HepG2 (cell line): ENCODE measurements around the gene SMYD1. TPM values are rescaled to one million over a fixed set of nuclear protein-coding genes. Genes with fewer than 3 reads are reported as not detected.

Experiments
- CENPT ChIP-seq: sonication (generic); formaldehyde crosslinking; IDR thresholded peaks from 2 replicates; pipeline ENCODE4 v1.8.0; 2022; ENCODE audit warnings: low read depth, mild to moderate bottlenecking, moderate library complexity, missing genetic modification reagents
- CHCHD3 ChIP-seq: sonication (generic); formaldehyde crosslinking; IDR thresholded peaks from 2 replicates; pipeline ENCODE4 v1.8.0; 2022; ENCODE audit warnings: mild to moderate bottlenecking, missing genetic modification reagents, moderate library complexity
- HHEX ChIP-seq: IDR thresholded peaks from 2 replicates; pipeline ENCODE4 v1.6.1; 2016; ENCODE audit warnings: control low read depth
- IRF2 ChIP-seq: IDR thresholded peaks from 2 replicates; pipeline ENCODE4 v1.6.1; 2018; ENCODE audit warnings: missing genetic modification reagents, missing compliant biosample characterization
- KLF11 ChIP-seq: IDR thresholded peaks from 2 replicates; pipeline ENCODE4 v1.6.1; 2016; ENCODE audit warnings: missing compliant biosample characterization
- NFKB2 ChIP-seq: sonication (generic); formaldehyde crosslinking; IDR thresholded peaks from 2 replicates; pipeline ENCODE4 v1.4.0; 2020; ENCODE audit warnings: missing genetic modification reagents, borderline replicate concordance
- PHF5A ChIP-seq: IDR thresholded peaks from one replicate; pipeline ENCODE4 v1.6.1; 2018; ENCODE audit warnings: low read depth, missing genetic modification reagents; ENCODE audit not compliant: unreplicated experiment
- PRPF4 ChIP-seq: fragments of 200-400 bp; formaldehyde crosslinking; IDR thresholded peaks from 2 replicates; pipeline ENCODE4 v1.6.1; 2016; ENCODE audit warnings: low read length, low read depth; ENCODE audit not compliant: poor library complexity, severe bottlenecking
- SRSF1 ChIP-seq: fragments of 200-400 bp; formaldehyde crosslinking; optimal IDR thresholded peaks from 2 replicates; pipeline ENCODE3; 2017; ENCODE audit warnings: mild to moderate bottlenecking, low read depth, low read length, moderate library complexity
- ZIK1 ChIP-seq: sonication (generic); formaldehyde crosslinking; IDR thresholded peaks from 2 replicates; pipeline ENCODE4 v1.5.0; 2020; ENCODE audit warnings: mild to moderate bottlenecking, low read depth, missing genetic modification reagents, borderline replicate concordance
- ZNF296 ChIP-seq: sonication (generic); formaldehyde crosslinking; conservative IDR thresholded peaks from 2 replicates; pipeline ENCODE4 v1.5.0; 2020; ENCODE audit warnings: mild to moderate bottlenecking, missing genetic modification reagents
- polyA plus RNA-seq, 8 experiments: library from polyadenylated mRNA; depleted of rRNA in 3 of 8; stranded (reverse) in 7 of 8; unstranded in 1 of 8; fragments of >200 nt; fragmentation: Illumina TruSeq in 4 of 8; extraction: Trizol in 4 of 8; gene quantifications; 2 replicates each; pipeline versions ENCODE4 v1.2.1 to v1.2.3, GENCODE V29; 2011 to 2016; ENCODE audit warnings: low read depth in 4 of 8, missing spikeins in 1 of 8, mixed read lengths in 1 of 8; ENCODE audit not compliant: insufficient read depth in 1 of 8
- total RNA-seq, 5 experiments: library from RNA; depleted of rRNA; stranded (reverse); fragments of >200 nt; fragmentation: Illumina TruSeq; extraction: Trizol; gene quantifications; 2 replicates each; pipeline ENCODE4 v1.2.3, GENCODE V29; 2016; ENCODE audit warnings: low read depth in 1 of 5
- TF ChIP-seq, protein P1 (sequence below), 2 experiments: fragments of 450-650 bp in 1 of 2; sonication (generic) in 1 of 2; formaldehyde crosslinking in 1 of 2; IDR thresholded peaks; 2 replicates each; pipeline versions ENCODE4 v1.6.1 to v1.8.0; 2016 to 2022; ENCODE audit warnings: antibody characterized with exemption in 1 of 2, mild to moderate bottlenecking in 1 of 2, missing genetic modification reagents in 1 of 2
- TF ChIP-seq, protein P2 (sequence below): sonication (generic); formaldehyde crosslinking; IDR thresholded peaks from 2 replicates; pipeline ENCODE4 v1.8.1; 2023; ENCODE audit warnings: mild to moderate bottlenecking, missing genetic modification reagents, borderline replicate concordance
- TF ChIP-seq, protein P3 (sequence below): IDR thresholded peaks from 2 replicates; pipeline ENCODE4 v1.6.1; 2018; ENCODE audit warnings: missing genetic modification reagents, mild to moderate bottlenecking, missing compliant biosample characterization
- TF ChIP-seq, protein P4 (sequence below): sonication (generic); formaldehyde crosslinking; IDR thresholded peaks from 2 replicates; pipeline ENCODE4 v1.5.1; 2020; ENCODE audit warnings: mild to moderate bottlenecking, missing genetic modification reagents, moderate library complexity
- TF ChIP-seq, protein P5 (sequence below): conservative IDR thresholded peaks from 2 replicates; pipeline ENCODE4 v1.6.1; 2018; ENCODE audit warnings: missing genetic modification reagents

The SMYD1 gene
- total and polyA plus RNA-seq, 2 of the 13 experiments (the other 11 are each of a cell fraction or from before 2014, with no cell fraction given): not detected

DNA sequence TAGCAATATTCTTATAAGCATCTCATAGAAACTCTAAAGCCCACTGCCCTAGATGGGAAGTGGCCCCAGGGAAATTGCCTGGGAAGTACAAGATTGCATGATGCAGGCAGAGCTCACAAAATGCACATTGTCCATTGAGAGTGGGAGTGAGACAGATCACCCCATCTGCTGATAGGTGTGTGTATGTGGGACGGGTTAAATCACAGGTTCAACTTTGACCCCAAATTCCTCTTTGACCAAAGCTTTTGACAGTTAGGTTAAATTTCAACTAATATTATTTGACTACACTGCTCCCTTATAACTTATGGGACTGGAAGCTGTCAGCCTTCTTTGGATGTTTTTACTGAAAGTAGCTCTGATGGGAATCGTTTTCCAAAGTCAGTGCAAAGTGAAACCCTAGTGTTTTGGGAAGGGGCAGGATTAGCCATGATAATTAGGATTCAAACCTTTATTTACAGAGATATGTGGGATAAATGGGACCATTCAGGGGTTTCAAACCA lies 71.6 kb downstream of the SMYD1 start (continued):
- TF ChIP-seq, protein P1, sequence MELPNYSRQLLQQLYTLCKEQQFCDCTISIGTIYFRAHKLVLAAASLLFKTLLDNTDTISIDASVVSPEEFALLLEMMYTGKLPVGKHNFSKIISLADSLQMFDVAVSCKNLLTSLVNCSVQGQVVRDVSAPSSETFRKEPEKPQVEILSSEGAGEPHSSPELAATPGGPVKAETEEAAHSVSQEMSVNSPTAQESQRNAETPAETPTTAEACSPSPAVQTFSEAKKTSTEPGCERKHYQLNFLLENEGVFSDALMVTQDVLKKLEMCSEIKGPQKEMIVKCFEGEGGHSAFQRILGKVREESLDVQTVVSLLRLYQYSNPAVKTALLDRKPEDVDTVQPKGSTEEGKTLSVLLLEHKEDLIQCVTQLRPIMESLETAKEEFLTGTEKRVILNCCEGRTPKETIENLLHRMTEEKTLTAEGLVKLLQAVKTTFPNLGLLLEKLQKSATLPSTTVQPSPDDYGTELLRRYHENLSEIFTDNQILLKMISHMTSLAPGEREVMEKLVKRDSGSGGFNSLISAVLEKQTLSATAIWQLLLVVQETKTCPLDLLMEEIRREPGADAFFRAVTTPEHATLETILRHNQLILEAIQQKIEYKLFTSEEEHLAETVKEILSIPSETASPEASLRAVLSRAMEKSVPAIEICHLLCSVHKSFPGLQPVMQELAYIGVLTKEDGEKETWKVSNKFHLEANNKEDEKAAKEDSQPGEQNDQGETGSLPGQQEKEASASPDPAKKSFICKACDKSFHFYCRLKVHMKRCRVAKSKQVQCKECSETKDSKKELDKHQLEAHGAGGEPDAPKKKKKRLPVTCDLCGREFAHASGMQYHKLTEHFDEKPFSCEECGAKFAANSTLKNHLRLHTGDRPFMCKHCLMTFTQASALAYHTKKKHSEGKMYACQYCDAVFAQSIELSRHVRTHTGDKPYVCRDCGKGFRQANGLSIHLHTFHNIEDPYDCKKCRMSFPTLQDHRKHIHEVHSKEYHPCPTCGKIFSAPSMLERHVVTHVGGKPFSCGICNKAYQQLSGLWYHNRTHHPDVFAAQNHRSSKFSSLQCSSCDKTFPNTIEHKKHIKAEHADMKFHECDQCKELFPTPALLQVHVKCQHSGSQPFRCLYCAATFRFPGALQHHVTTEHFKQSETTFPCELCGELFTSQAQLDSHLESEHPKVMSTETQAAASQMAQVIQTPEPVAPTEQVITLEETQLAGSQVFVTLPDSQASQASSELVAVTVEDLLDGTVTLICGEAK (IDR thresholded peaks at IDR 0.05): no peak
- TF ChIP-seq, protein P1 (CRISPR knock-in tag; IDR thresholded peaks at IDR 0.05): no peak; the same call in 1 of the 2 replicates
- no peak for TF ChIP-seq ZIK1 (CRISPR knock-in tag)
- TF ChIP-seq PRPF4: no peak
- TF ChIP-seq, protein P2, sequence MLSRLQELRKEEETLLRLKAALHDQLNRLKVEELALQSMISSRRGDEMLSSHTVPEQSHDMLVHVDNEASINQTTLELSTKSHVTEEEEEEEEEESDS: no peak
- TF ChIP-seq, protein P3, sequence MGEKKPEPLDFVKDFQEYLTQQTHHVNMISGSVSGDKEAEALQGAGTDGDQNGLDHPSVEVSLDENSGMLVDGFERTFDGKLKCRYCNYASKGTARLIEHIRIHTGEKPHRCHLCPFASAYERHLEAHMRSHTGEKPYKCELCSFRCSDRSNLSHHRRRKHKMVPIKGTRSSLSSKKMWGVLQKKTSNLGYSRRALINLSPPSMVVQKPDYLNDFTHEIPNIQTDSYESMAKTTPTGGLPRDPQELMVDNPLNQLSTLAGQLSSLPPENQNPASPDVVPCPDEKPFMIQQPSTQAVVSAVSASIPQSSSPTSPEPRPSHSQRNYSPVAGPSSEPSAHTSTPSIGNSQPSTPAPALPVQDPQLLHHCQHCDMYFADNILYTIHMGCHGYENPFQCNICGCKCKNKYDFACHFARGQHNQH (CRISPR knock-in tag): peak; percentile 90
- TF ChIP-seq SRSF1: no peak
- peak; percentile 88 for TF ChIP-seq IRF2 (CRISPR knock-in tag)
- TF ChIP-seq PHF5A (CRISPR knock-in tag): peak; percentile 93
- TF ChIP-seq, protein P4, sequence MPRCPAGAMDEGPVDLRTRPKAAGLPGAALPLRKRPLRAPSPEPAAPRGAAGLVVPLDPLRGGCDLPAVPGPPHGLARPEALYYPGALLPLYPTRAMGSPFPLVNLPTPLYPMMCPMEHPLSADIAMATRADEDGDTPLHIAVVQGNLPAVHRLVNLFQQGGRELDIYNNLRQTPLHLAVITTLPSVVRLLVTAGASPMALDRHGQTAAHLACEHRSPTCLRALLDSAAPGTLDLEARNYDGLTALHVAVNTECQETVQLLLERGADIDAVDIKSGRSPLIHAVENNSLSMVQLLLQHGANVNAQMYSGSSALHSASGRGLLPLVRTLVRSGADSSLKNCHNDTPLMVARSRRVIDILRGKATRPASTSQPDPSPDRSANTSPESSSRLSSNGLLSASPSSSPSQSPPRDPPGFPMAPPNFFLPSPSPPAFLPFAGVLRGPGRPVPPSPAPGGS (CRISPR knock-in tag): no peak
- no peak for TF ChIP-seq CENPT
- TF ChIP-seq HHEX (CRISPR knock-in tag): peak; percentile 67; the same call in 1 of the 2 replicates
- TF ChIP-seq CHCHD3 (CRISPR knock-in tag): no peak
- 0 out of 2 replicates have a peak, but pooled peaks have one; percentile 47 for TF ChIP-seq KLF11
- TF ChIP-seq NFKB2 (CRISPR knock-in tag): no peak
- TF ChIP-seq, protein P5, sequence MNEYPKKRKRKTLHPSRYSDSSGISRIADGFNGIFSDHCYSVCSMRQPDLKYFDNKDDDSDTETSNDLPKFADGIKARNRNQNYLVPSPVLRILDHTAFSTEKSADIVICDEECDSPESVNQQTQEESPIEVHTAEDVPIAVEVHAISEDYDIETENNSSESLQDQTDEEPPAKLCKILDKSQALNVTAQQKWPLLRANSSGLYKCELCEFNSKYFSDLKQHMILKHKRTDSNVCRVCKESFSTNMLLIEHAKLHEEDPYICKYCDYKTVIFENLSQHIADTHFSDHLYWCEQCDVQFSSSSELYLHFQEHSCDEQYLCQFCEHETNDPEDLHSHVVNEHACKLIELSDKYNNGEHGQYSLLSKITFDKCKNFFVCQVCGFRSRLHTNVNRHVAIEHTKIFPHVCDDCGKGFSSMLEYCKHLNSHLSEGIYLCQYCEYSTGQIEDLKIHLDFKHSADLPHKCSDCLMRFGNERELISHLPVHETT (CRISPR knock-in tag): no peak
- TF ChIP-seq ZNF296 (CRISPR knock-in tag): no peak
